SU-DHL-6 (cell line): ENCODE data around the gene ZSWIM5.

Experiments used
- H2AFZ ChIP-seq: fragments of 200-600 bp; sonication (generic); 2 replicates; pipeline ENCODE4 v1.6.1; 2014; ENCODE audit warnings: low read depth, mild to moderate bottlenecking, moderate library complexity, mixed read lengths, antibody characterized with exemption, low read length; ENCODE audit not compliant: severe bottlenecking
- H3F3A ChIP-seq: fragments of 200-600 bp; shearing (Covaris generic); 2 replicates; pipeline ENCODE4 v1.6.0; 2016; ENCODE audit warnings: antibody characterized with exemption, mild to moderate bottlenecking; ENCODE audit not compliant: insufficient read depth
- H3K27ac ChIP-seq: fragments of 200-600 bp; sonication (generic); 2 replicates; pipeline ENCODE4 v1.5.1; 2016; ENCODE audit warnings: low read depth, mild to moderate bottlenecking, low read length, moderate library complexity, mixed read lengths
- H3K27me3 ChIP-seq: fragments of 200-600 bp; sonication (generic), shearing (Covaris generic); 2 replicates; pipeline ENCODE4 v1.6.0; 2014; ENCODE audit warnings: mild to moderate bottlenecking, low read length
- H3K36me3 ChIP-seq: fragments of 200-600 bp; sonication (generic); 2 replicates; pipeline ENCODE4 v1.6.1; 2014; ENCODE audit warnings: mild to moderate bottlenecking, low read length, mixed read lengths
- H3K4me2 ChIP-seq: fragments of 300-600, 200-600 bp; shearing (Covaris generic), sonication (generic); 2 replicates; pipeline ENCODE4 v1.6.0; 2014; ENCODE audit warnings: low read length, low read depth, mild to moderate bottlenecking; ENCODE audit not compliant: poor library complexity, severe bottlenecking
- H3K4me3 ChIP-seq: fragments of 200-600 bp; sonication (generic); 2 replicates; pipeline ENCODE4 v1.5.1; 2014; ENCODE audit warnings: antibody characterized with exemption, low read length, mild to moderate bottlenecking, mixed read lengths; ENCODE audit not compliant: insufficient read depth, poor library complexity, severe bottlenecking
- H3K79me2 ChIP-seq: fragments of 200-600 bp; sonication (generic); 2 replicates; pipeline ENCODE4 v1.6.1; 2014; ENCODE audit warnings: mild to moderate bottlenecking, low read length, moderate library complexity; ENCODE audit not compliant: insufficient read depth
- H3K9ac ChIP-seq: fragments of 200-600 bp; sonication (generic); 2 replicates; pipeline ENCODE4 v1.7.0; 2014; ENCODE audit warnings: mild to moderate bottlenecking, low read length
- H3K9me2 ChIP-seq: fragments of 200-600 bp; sonication (generic); replicated peaks from 2 replicates; pipeline ENCODE4 v1.6.1; 2014; ENCODE audit warnings: low read length; ENCODE audit not compliant: insufficient read depth
- H3K9me3 ChIP-seq: fragments of 200-600 bp; sonication (generic); 2 replicates; pipeline ENCODE4 v1.6.1; 2014; ENCODE audit warnings: low read length, mixed read lengths; ENCODE audit not compliant: insufficient read depth
- H4K20me1 ChIP-seq: fragments of 200-600 bp; sonication (generic); 2 replicates; pipeline ENCODE4 v1.6.1; 2014; ENCODE audit warnings: low read depth, mild to moderate bottlenecking, antibody characterized with exemption, low read length, moderate library complexity, mixed read lengths
- EZH2phosphoT487 ChIP-seq: fragments of 200-600 bp; sonication (generic), shearing (Covaris generic); conservative IDR thresholded peaks from 2 replicates; pipeline ENCODE4 v1.6.1; 2018; ENCODE audit warnings: mild to moderate bottlenecking, antibody characterized with exemption, low read length, moderate library complexity, mixed read lengths
- TF ChIP-seq, protein P1 (sequence below): fragments of 200-600 bp; sonication (generic); IDR thresholded peaks from one replicate; pipeline ENCODE4 v1.5.1; 2017; ENCODE audit warnings: antibody characterized with exemption, mild to moderate bottlenecking, low read length, moderate library complexity; ENCODE audit not compliant: insufficient read depth, poor library complexity, severe bottlenecking

Gene ZSWIM5

DNA sequence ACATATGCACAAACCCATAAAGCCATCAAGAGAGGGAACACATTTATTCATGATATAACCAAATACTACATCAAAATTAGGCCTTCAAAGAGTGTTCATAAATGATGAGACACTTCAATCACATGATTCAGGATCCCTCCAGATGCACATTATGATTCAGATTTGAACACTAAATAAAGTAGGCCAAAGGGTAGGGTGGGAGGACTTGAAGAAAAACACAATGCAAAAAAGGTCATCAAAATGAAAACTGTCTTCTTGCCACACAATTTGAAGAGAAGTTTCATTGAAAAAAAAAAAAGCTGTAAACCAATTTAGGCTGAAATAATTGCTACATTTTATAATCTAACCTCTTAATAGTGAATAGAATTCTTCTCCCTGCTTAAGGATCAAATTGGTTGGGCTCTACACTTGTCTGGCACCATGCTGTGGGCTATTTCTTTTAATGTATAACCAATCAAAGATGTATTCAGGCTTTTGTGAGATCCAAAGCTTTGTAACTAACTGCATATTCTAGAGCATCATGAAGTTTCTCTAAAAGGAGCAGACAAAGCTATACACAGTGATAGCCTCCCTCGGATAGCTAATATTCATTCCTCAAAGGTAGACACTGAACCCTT, 58.1 kb downstream of the ZSWIM5 start:
- Histone ChIP-seq H3K4me3 (no peak overlapping the region), H3K27ac (no peak overlapping the region), H3K9me3 (no peaks in the 10 kb centered on the region), H3K9ac (no peak overlapping the region), H2AFZ (no peak overlapping the region), H3K4me2 (no peak overlapping the region), H3K9me2 (no peaks in the 10 kb centered on the region), H3K79me2 (no peaks in the 10 kb centered on the region), H3K36me3 (no peaks in the 10 kb centered on the region), H4K20me1 (no peaks in the 10 kb centered on the region), H3K27me3 (no peaks in the 10 kb centered on the region), H3F3A (no peaks in the 10 kb centered on the region)
- TF ChIP-seq, protein P1, sequence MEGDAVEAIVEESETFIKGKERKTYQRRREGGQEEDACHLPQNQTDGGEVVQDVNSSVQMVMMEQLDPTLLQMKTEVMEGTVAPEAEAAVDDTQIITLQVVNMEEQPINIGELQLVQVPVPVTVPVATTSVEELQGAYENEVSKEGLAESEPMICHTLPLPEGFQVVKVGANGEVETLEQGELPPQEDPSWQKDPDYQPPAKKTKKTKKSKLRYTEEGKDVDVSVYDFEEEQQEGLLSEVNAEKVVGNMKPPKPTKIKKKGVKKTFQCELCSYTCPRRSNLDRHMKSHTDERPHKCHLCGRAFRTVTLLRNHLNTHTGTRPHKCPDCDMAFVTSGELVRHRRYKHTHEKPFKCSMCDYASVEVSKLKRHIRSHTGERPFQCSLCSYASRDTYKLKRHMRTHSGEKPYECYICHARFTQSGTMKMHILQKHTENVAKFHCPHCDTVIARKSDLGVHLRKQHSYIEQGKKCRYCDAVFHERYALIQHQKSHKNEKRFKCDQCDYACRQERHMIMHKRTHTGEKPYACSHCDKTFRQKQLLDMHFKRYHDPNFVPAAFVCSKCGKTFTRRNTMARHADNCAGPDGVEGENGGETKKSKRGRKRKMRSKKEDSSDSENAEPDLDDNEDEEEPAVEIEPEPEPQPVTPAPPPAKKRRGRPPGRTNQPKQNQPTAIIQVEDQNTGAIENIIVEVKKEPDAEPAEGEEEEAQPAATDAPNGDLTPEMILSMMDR, result no peak
- no peak for TF ChIP-seq EZH2phosphoT487

DNA sequence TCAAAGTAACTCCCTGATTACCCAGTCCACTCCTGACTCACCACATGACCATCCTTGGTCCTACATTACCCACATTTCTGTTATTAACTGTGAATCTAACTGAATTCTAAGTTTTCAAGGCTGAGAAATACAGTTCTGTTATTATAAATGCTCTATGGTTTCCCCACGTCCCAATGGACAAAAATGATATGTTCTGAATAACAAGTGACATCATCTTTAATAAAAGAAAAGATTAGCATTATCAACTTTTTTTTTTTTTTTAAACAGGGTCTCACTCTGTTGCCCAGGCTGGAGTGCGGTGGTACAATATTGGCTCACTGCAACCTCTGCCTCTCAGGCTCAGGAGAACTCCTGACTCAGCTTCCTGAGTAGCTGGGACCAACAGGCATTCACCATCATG, 59.6 kb downstream of the ZSWIM5 start:
- H4K20me1 ChIP-seq, result no peaks in the 10 kb centered on the region
- H3K9ac ChIP-seq, result no peak overlapping the region
- H3K27me3 ChIP-seq, result no peaks in the 10 kb centered on the region
- H3K79me2 ChIP-seq, result no peaks in the 10 kb centered on the region
- H3K9me2 ChIP-seq, result no peaks in the 10 kb centered on the region
- no peaks in the 10 kb centered on the region for H3F3A ChIP-seq
- no peak overlapping the region for H2AFZ ChIP-seq
- no peak for TF ChIP-seq EZH2phosphoT487
- TF ChIP-seq, protein P1, result no peak
- H3K36me3 ChIP-seq, result no peaks in the 10 kb centered on the region
- no peak overlapping the region for H3K27ac ChIP-seq
- no peak overlapping the region for H3K4me3 ChIP-seq
- no peaks in the 10 kb centered on the region for H3K9me3 ChIP-seq
- H3K4me2 ChIP-seq, result no peak overlapping the region

DNA sequence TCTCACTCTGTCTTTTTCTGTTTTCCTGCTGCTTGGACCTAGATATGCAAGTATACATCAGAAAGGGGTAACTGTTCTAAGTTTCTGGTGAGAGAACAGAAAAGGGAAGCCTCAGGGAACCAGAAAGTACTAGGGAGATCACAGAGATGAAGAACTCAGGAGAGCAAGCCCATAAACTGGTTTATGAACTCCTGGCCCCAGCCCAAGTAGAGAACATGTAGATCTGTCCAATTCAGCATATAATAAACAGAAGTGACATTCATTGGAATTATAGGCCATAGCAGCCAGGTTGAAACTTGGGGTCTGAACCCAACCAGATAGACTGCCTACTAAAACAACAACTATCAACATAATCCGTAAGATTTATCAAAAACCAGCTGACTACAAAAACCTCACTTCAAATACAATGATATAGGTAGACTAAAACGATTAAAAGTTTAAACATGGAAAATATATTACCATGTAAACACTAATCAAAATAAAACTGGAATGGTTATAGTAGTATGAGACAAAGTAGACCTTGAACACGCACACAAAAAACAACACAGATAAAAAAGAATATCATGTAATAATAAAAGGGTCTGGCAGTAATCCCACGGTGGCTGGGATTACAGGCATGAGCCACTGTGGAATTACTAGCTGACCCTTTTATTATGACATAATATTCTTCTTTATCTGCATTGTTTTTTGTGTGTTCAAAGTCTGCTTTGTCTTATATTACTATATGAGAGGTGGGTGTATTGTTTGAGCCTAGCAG, 65.0 kb downstream of the ZSWIM5 start:
- no peaks in the 10 kb centered on the region for H3F3A ChIP-seq
- no peak overlapping the region for H3K4me2 ChIP-seq
- no peaks in the 10 kb centered on the region for H3K27me3 ChIP-seq
- H2AFZ ChIP-seq, result no peak overlapping the region
- H3K9ac ChIP-seq, result no peak overlapping the region
- no peaks in the 10 kb centered on the region for H3K9me3 ChIP-seq
- no peaks in the 10 kb centered on the region for H3K9me2 ChIP-seq
- H3K36me3 ChIP-seq, result no peaks in the 10 kb centered on the region
- H3K79me2 ChIP-seq, result no peaks in the 10 kb centered on the region
- no peak overlapping the region for H3K4me3 ChIP-seq
- no peaks in the 10 kb centered on the region for H4K20me1 ChIP-seq
- TF ChIP-seq, protein P1, result no peak
- TF ChIP-seq EZH2phosphoT487, result no peak
- no peak overlapping the region for H3K27ac ChIP-seq
